ENCODE measurements around the gene SAMD15. TPM values are rescaled to one million over a fixed set of nuclear protein-coding genes. Genes with fewer than 3 reads are reported as not detected.
"Not testable (repeated sequence)": the region's sequence is repeated elsewhere in the genome, so short reads cannot be mapped to it uniquely, and the experiment has no call there.

The SAMD15 gene
- total RNA-seq (2014; rRNA removed; shearing (Covaris generic)), result 0.84 and 2.6 TPM in 2 replicates
- polyA plus RNA-seq (2015; cell fraction: cytosol; rRNA removed), result 0.93 and 1.2 TPM in 2 replicates
- polyA plus RNA-seq (2015; cell fraction: nucleus; rRNA removed), result 0.59 and 3.2 TPM in 2 replicates

GRCh38 chr14:77376771-77377501 is at the start of gene SAMD15, which contains the start of gene TMED8:
TSS of gene SAMD15 (plus strand) at chr14:77377379. CDS start at chr14:77377419, 40 bp downstream.
TSS of gene TMED8 (minus strand) at chr14:77377094. CDS start at chr14:77377053, 41 bp downstream.
- DNase-seq (ENCODE audit: low read depth), result peak; percentile 88

DNA sequence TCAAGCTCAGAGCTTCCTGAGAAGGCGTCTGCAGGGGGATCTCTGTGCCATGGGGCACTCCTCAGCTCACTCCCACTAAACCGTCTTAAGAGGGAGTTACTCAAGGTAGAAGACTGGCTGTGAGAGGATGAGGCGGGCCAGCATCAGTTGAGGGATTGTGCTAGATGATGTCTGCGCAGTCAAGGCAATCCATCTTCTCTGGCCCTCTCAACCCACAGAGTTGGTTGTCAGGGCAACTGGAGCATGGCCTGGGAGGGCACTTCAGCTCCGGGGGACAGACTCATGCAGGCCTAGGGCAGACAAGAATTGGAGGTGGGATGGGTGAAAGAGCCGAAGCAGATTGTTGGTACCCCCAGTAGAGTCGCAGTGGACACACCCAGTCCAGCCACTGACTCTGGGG is 47.3 kb upstream of the SAMD15 start:
- no peak for DNase-seq (ENCODE audit: low read depth)

DNA sequence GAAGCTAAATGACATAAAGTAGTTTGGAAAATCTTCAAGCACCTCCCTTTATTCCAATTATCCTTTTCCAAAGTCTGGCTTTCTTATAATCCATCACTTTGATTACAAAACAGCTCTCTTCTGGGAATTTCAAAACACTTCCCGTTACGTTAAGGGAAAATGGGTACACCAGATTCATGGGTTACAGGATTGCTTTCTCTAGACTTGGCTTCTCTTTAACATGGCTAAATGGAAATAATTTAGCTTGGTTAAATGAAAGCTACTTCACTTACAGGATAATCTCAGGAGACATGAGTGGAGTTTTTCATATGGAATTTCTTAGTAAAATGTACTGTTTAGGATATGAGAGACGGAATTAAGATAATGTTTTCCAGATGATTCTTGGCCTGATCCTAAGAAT is 41.6 kb upstream of the SAMD15 start:
- no peak for DNase-seq (ENCODE audit: low read depth)

GRCh38 chr14:77337255-77337654 is 39.9 kb upstream of the SAMD15 start:
- DNase-seq (ENCODE audit: low read depth), result not testable (repeated sequence)

DNA sequence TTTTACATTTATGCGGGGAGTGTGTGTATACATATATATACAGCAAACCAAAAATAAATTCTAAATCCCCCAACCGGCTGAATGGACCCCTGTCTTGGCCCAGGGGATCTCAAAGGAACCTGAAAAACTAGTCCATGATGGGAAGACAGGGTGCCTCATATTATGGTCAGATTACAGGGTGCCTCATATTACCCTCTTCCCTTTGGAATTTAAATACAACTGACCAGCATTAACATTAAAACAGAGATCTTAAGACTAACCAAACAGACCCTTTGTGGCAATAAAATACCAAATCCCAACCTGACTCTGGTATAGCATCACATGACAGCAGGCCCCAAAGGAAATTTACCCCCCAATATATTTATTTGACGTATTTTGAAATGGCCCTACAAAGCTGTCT is 39.3 kb upstream of the SAMD15 start:
- DNase-seq (ENCODE audit: low read depth), result no peak

DNA sequence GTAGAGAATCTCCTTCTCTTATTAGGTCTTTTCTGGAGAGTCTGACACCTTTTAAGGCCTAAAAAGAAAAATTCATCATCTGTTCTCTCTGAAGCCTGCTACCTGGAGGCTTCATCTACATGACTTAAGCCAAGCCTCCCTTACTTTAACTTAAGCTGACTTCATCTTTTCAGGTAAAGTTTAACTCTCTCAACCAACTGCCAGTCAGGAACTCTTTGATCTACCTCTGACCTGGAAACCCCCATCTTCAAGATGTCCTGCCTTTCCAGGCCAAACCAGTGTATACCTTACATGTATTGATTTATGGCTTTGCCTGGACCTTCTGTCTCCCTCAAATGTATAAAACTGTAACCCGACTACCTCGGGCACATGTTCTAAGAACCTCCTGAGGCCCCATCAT is 38.9 kb upstream of the SAMD15 start:
- DNase-seq (ENCODE audit: low read depth), result no peak

DNA sequence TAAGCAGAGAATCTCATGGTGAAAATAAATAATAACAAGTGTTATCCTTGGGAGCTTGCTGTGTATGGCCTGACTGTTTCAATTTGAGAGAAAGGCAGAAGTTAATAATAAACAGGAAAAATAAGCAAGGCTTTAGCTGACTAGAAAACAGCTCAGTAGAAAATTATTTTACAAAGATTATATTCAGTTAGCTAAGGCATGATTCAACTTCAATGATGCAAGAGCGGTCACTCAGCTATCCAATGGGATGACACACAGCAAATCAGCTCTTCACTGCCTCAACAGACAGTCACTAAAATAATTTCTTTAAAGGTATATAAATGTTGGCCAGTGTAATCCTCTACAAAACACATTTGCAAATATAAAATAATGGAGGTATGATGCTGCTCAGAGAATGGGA is 37.8 kb upstream of the SAMD15 start:
- no peak for DNase-seq (ENCODE audit: low read depth)

DNA sequence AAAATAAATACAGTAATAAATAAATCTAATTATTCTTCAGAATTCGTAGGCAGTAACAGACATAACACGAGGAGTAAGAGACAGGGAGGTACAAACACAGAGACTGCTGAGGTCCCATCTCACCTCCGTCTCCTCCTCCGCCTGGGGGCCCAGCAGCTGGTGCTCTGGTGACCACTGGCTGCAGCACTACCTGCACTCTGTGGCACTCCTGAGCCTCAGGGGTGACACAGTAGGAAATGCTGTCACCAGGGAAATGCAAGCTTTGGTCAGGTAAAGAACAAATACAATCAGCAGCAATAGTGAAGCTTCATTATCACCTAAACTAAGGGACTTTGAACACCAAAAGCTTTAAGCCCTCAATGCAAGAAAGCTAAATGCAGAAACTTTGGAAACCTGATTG is 36.8 kb upstream of the SAMD15 start:
- DNase-seq (ENCODE audit: low read depth), result no peak

GRCh38 chr14:77342726-77343397 is 34.3 kb upstream of the SAMD15 start:
- no peak for DNase-seq (ENCODE audit: low read depth)

DNA sequence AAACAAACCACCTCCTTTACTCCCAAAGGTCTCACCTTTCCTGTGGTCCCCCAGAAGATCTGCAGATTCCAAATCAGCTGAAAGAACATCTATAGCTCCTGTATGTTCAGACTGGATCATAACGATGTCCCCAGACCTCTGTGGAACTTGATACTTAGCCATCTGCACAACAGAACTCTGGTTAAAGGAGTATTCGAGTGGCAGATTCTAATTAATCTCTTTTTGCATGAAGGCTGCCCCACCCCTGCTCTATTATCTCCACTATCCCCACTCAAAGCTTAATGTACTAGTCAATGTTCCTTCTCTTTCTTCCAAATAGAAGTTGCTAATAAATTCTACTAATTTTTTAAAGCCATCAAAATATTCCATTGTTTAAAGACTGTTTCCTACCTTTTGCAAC is 33.5 kb upstream of the SAMD15 start:
- DNase-seq (ENCODE audit: low read depth), result no peak

- DNase-seq (ENCODE audit: low read depth), result no peak
Measured at GRCh38 chr14:77344377-77344996, 32.7 kb upstream of the SAMD15 start.

- DNase-seq (ENCODE audit: low read depth), result no peak
Measured at GRCh38 chr14:77346495-77346894, 30.7 kb upstream of the SAMD15 start.

GRCh38 chr14:77347751-77348150 is 29.4 kb upstream of the SAMD15 start:
- no peak for DNase-seq (ENCODE audit: low read depth)

GRCh38 chr14:77353469-77354141 is 23.6 kb upstream of the SAMD15 start:
- no peak for DNase-seq (ENCODE audit: low read depth)

DNA sequence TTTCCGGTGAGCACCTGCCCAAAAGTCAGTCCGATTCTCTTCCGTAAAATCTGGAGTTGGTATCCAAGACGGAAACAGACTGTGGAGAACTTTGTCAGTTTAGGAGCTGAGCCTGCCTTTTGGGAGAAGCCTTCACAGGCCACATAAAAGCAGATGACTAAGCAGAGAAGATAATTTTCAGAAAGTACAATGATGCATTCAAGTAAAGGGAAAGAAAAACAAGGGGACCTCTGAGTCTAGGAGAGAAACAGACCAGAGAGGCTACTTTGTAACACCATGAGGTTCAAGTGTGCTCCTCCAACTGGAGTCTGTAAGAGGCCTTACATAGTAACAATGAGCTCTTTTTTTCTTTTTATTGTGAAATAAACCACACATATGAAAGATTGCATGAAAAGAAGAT is 21.4 kb upstream of the SAMD15 start:
- peak; percentile 24 for DNase-seq (ENCODE audit: low read depth)

GRCh38 chr14:77356899-77357298 is 20.3 kb upstream of the SAMD15 start:
- DNase-seq (ENCODE audit: low read depth), result no peak

DNA sequence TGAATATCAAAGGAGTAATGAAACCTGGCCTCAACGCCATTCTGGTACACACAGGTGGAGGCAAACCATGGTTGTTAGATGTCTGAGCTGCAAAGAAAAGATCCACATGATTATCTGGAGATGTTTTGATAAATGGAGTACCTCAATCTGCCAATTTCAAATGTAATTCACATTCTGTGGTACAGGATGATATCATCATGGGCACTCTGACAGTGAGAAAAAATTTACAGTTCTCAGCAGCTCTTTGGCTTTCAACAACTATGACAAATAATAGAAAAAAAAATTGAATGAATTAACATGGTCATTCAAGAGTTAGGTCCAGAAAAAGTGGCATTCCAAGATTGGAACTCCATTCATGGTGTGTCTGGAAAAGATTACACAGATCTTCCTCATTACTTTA is 17.6 kb upstream of the SAMD15 start:
- DNase-seq (ENCODE audit: low read depth), result no peak

DNA sequence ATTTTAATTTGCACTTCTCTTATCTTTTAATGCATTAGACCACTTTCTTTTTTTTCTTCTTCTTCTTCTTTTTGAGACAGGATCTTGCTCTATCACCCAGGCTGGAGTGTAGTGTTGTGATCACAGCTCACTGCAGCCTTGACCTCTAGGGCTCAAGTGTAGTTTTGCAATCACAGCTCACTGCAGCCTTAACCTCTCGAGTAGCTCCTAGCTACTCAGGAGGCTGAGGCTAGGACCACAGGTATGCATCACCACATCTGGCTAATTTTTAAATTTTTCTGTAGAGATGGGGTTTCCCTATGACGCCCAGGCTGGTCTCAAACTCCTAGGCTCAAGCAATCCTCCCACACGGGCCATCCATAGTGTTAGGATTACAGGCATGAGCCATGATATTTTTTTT is 13.0 kb upstream of the SAMD15 start:
- no peak for DNase-seq (ENCODE audit: low read depth)

DNA sequence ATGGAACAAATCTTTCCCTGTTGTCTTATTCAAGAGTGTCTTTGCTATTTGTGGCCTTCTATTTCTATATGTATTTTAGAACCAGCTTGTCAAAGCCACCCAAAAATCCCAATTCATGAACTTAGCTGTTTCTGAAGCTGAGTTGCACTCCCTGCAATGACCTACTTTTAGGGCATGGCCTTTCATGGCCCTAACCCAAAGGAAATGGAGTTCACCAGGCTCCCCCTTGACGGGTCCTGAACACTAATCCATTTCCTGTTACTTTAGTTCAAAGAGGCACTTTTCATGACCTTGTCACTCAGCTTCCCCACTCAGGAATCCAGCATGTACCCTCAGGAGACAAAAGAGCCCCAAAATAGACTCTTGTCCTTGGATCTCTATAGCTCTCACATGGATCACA is 7.9 kb upstream of the SAMD15 start:
- no peak for DNase-seq (ENCODE audit: low read depth)

- DNase-seq (ENCODE audit: low read depth), result peak; percentile 25
Measured at GRCh38 chr14:77372304-77372841, 4.8 kb upstream of the SAMD15 start.

DNA sequence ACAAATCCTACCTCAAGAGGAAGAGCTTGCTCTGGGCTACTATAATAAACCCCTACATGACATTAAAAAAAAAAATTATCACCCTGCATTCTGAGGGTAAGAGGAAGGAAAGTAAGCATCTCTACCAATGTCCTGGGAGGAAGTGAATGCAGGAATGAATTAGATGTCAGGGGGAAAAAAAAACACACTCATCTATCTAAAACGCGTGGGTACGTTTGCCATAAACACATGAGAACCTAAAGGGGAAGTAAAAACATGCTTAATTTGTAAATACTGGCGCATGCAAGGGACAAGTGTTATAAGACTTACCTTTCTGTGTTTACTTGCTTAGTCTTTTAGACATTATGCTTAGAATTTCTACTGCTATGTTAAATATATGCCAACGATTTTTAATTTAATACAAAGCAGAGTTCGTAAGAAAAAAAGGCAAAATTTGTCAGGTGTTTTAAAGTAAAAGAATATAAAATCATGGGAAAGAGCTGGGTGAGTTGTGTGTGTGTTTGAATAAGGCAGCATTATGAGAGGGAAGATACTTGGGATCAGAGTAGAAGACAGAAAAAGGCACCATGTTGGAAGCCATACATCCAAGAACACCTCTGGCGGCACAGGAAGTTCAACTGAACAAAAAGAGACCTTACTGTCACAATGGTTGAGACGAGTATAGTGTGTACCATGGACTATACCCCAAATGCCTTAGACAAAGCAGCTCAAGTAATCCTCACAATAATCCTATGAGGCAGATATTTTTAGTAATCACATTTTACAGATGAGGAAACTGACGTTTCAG is 1.8 kb upstream of the SAMD15 start:
- no peak for DNase-seq (ENCODE audit: low read depth)
